ENCODE results near the gene ANGPTL1. TPM values are rescaled to one million over a fixed set of nuclear protein-coding genes. Genes with fewer than 3 reads are reported as not detected.

Gene ANGPTL1
- total and polyA plus RNA-seq, 2 of the 8 experiments (the other 6 are each of a cell fraction or from before 2014, with no cell fraction given), result not detected

GRCh38 chr1:178874966-178875365, 4.1 kb upstream of the ANGPTL1 start (continued):
- TF ChIP-seq ASH2L (IDR thresholded peaks at IDR 0.05; ENCODE audit: low read length), result no peak
- TF ChIP-seq SP1 (IDR thresholded peaks at IDR 0.05; ENCODE audit: low read depth, low read length), result no peak
- no peak for TF ChIP-seq RBBP5 (IDR thresholded peaks at IDR 0.05; ENCODE audit: borderline replicate concordance, low read depth, low read length)

All from H1 (cell line).